ENCODE results near the gene ZFP36L1. TPM values are rescaled to one million over a fixed set of nuclear protein-coding genes. Genes with fewer than 3 reads are reported as not detected.
A peak's percentile ranks its signal among the peaks of the same experiment; 100 is the strongest.

Gene ZFP36L1
- total RNA-seq, 5 donors from 2014 or later (not counting 1 experiment from before 2014, with no cell fraction given): 123 to 253 (median 233) TPM

DNA sequence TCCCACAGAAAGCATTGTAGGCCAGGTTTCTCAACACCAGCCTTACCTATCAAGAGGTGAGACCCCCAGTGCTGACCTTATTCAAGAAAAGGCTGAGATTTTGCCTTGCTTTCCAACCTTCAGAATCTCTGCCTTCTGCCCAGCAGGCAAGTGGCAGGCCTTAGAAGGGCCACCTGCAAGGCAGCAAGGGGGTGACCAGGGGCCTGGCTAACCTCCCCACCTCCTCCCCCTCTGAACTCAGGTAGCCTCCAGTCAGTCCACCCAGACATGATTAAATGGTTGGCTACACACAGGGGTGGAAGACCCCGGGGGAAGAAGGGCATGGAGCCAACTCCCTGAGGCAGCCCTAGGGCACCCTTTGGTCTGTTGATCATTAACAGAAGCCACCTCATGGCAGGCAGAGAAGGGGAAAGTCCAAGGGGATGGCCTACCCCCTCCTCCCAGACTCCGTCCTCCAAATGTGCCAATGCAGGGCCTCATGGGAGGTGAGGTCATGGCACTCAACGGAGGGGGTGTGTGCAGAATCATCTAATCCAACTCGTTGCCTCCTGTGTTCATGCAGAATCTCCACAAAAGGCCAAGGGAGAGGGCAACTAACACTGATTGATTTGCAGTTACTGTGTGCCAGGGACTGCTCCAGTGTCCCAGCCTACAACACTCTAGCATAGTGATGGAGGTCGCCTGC is 8.5 kb downstream of the ZFP36L1 start:
- no peak overlapping the region for H3K4me3 ChIP-seq (ENCODE audit: control insufficient read depth in 1 of 2, extremely low read depth in 1 of 2, low read length in 1 of 2)
- H3K36me3 Mint-ChIP-seq: peaks cover 18% of the 10 kb centered on the region
- ChIA-PET POLR2A (interaction anchor here (0.8 to 1.2 kb wide), 3 partner anchors 10 to 102 kb away, joined by 4 to 6 read pairs (median 5); no protein-coding TSS in a partner anchor), CTCF (interaction anchor here in 1 of 2 donors (0.7 to 7.9 kb wide), 2 partner anchors 65 to 535 kb away, joined by 3 to 52 read pairs; no protein-coding TSS in a partner anchor)
- H3K36me3 ChIP-seq (ENCODE audit: control insufficient read depth in 2 of 2, extremely low read depth in 1 of 2, insufficient read depth in 1 of 2, low read length in 1 of 2): peaks cover 3 to 19% of the 10 kb centered on the region in 2 donors
- WGBS (ENCODE audit: insufficient coverage): 82% methylated on average over 3 of the region's 5 CpGs
- no peaks in the 10 kb centered on the region for H3K9me3 Mint-ChIP-seq
- H3K9me3 ChIP-seq: no peaks in the 10 kb centered on the region
- peak overlapping the region; percentile 93 to 99 for H3K27ac Mint-ChIP-seq
- H3K4me1 ChIP-seq (ENCODE audit: control insufficient read depth in 1 of 2, extremely low read depth in 1 of 2, insufficient read depth in 2 of 2, low read length in 2 of 2): peaks cover 60 to 83% of the 10 kb centered on the region in 2 experiments
- H3K4me1 Mint-ChIP-seq: peaks cover 94 to 96% (median 94%) of the 10 kb centered on the region in 3 donors
- ATAC-seq (replicated peaks in 1 of 4) (no peak), DNase-seq (peak in 1 of 35 experiments; percentile 39)
- no peak overlapping the region for H3K4me3 Mint-ChIP-seq
- H3K27ac ChIP-seq (ENCODE audit: low read length): peak overlapping the region; percentile 6
- H3K27me3 ChIP-seq (replicated peaks in 1 of 2; ENCODE audit: control insufficient read depth in 2 of 2, extremely low read depth in 1 of 2, insufficient read depth in 2 of 2, low read length in 1 of 2): no peaks in the 10 kb centered on the region
- no peaks in the 10 kb centered on the region for H3K27me3 Mint-ChIP-seq

DNA sequence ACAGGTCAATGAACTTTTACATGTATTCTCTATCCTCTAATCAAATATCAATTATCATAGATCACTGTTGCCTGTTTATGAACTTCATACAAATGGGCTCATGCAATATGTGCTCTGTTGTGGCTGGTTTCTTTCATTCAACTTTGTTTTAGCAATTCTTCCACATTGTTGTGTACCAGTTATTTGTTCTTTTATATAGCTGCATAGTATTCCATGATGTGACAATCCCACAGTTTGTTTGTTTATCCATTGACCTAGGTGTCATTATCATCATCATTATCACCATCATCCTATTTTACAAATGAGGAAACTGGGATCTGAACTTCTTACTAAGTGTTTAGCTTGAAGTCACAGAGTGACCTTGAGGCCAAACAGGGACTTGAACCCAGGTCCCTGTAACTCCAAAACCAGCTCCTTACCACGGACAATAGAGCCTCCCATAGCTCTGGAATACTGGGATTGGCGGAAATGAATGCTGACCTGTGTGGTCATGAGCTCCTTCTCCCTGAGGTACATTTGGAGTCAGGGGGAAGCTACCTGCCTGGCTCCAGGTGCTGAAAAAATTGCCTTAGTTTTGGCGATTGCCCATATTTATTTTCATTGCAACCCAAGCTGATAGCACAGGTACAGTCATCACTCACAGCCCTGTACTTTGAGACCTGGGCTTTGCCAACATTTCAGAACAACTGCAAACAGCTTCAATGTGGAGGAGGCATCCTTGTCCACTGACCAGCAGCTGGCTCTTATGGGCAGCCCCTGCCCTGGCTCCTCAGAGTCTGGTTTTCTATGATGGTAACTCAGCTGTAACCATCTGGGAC is 9.2 kb downstream of the ZFP36L1 start:
- H3K27me3 Mint-ChIP-seq: no peaks in the 10 kb centered on the region
- ATAC-seq (replicated peaks in 1 of 4) (no peak), DNase-seq (no peak)
- WGBS (ENCODE audit: insufficient coverage): 95% methylated on average over 2 of the region's 3 CpGs
- POLR2A ChIA-PET: interaction anchor here (0.6 to 1.2 kb wide), 4 partner anchors 8 to 101 kb away, joined by 4 to 11 read pairs (median 6); no protein-coding TSS in a partner anchor
- peaks cover 65 to 86% of the 10 kb centered on the region in 2 experiments for H3K4me1 ChIP-seq (ENCODE audit: control insufficient read depth in 1 of 2, extremely low read depth in 1 of 2, insufficient read depth in 2 of 2, low read length in 2 of 2)
- peaks cover 94 to 96% (median 94%) of the 10 kb centered on the region in 3 donors for H3K4me1 Mint-ChIP-seq
- no peak overlapping the region for H3K4me3 ChIP-seq (ENCODE audit: control insufficient read depth in 1 of 2, extremely low read depth in 1 of 2, low read length in 1 of 2)
- H3K4me3 Mint-ChIP-seq: no peak overlapping the region
- peak overlapping the region; percentile 6 for H3K27ac ChIP-seq (ENCODE audit: low read length)
- H3K9me3 ChIP-seq: no peaks in the 10 kb centered on the region
- peaks cover 3 to 15% of the 10 kb centered on the region in 2 donors for H3K36me3 ChIP-seq (ENCODE audit: control insufficient read depth in 2 of 2, extremely low read depth in 1 of 2, insufficient read depth in 1 of 2, low read length in 1 of 2)
- CTCF ChIA-PET: interaction anchor here in 1 of 2 donors (0.7 to 7.9 kb wide), 2 partner anchors 64 to 534 kb away, joined by 3 to 52 read pairs; no protein-coding TSS in a partner anchor
- H3K36me3 Mint-ChIP-seq: peaks cover 10% of the 10 kb centered on the region
- H3K27ac Mint-ChIP-seq: peak overlapping the region; percentile 91 to 99
- H3K9me3 Mint-ChIP-seq: no peaks in the 10 kb centered on the region
- H3K27me3 ChIP-seq (replicated peaks in 1 of 2; ENCODE audit: control insufficient read depth in 2 of 2, extremely low read depth in 1 of 2, insufficient read depth in 2 of 2, low read length in 1 of 2): no peaks in the 10 kb centered on the region

DNA sequence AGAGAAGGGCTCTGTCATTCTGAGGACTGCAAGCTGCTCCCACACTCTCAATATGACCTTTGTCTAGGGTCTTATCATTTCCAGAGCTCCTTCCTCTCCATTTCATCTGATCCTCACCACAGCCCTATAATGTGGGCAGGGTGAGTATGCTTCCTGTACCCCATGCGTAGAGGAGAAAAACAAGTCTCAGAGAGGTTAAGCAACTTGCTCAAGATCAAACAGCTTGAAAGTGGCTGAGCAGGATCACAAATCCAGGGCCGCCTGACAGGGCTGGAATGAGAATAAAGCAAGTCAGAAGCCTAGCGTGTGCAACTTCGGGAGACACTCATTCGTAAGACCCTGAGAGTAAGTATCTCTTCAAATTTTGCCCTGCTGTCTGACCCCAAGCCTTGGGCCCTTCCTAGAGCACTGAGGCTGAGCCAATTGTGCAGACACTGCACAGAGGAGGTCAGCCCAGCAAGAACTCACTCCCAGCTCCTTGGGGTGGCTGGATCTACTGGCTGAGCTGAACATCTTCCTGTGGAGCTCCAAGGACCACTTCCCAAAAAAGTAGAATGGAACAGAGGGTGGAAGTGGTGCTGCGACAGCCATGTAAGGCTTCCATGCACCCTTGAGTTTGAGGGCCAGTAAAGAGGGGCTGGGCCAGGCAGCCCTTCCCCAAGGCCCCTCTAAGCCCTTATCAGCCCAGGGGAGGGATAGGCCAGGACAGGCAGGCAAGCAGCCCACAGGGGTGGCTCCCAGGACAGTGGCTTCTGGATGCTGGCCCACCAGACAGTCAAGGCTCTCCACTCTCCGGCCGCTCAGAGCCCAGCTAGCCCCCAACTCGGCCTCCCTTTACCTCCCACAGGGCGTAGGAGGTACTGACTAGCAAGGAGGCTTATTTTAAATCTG is 10.5 kb downstream of the ZFP36L1 start:
- Mint-ChIP-seq H3K36me3 (peaks cover 5% of the 10 kb centered on the region), H3K4me1 (peaks cover 95 to 97% (median 96%) of the 10 kb centered on the region in 3 donors), H3K4me3 (peak overlapping the region; percentile 70 to 80 (median 76)), H3K27ac (peak overlapping the region; percentile 91 to 99), H3K27me3 (no peaks in the 10 kb centered on the region), H3K9me3 (no peaks in the 10 kb centered on the region)
- Histone ChIP-seq H3K27me3 (replicated peaks in 1 of 2; ENCODE audit: control insufficient read depth in 2 of 2, extremely low read depth in 1 of 2, insufficient read depth in 2 of 2, low read length in 1 of 2) (no peaks in the 10 kb centered on the region), H3K4me3 (ENCODE audit: control insufficient read depth in 1 of 2, extremely low read depth in 1 of 2, low read length in 1 of 2) (peak overlapping the region in 1 of 2 donors; percentile 34), H3K9me3 (no peaks in the 10 kb centered on the region), H3K4me1 (ENCODE audit: control insufficient read depth in 1 of 2, extremely low read depth in 1 of 2, insufficient read depth in 2 of 2, low read length in 2 of 2) (peaks cover 54 to 81% of the 10 kb centered on the region in 2 experiments), H3K27ac (ENCODE audit: low read length) (peak overlapping the region; percentile 71), H3K36me3 (ENCODE audit: control insufficient read depth in 2 of 2, extremely low read depth in 1 of 2, insufficient read depth in 1 of 2, low read length in 1 of 2) (peaks cover 3 to 9% of the 10 kb centered on the region in 2 donors)
- WGBS (ENCODE audit: insufficient coverage): 22% methylated on average over 4 of the region's 10 CpGs
- DNase-seq (peak in 23 of 35 experiments; percentile 33 to 79 (median 54)), ATAC-seq (replicated peaks in 1 of 4) (peak; percentile 36 to 66 (median 53))
- POLR2A ChIA-PET: interaction anchor here (0.6 to 2.9 kb wide), 6 partner anchors 11 to 275 kb away, joined by 3 to 16 read pairs (median 6); partner anchors contain the start of gene ZFP36L1 (in 1 of the 2)
- CTCF ChIA-PET: interaction anchor here (0.7 to 1.9 kb wide), 5 partner anchors 25 to 377 kb away, joined by 3 to 5 read pairs (median 3); no protein-coding TSS in a partner anchor

DNA sequence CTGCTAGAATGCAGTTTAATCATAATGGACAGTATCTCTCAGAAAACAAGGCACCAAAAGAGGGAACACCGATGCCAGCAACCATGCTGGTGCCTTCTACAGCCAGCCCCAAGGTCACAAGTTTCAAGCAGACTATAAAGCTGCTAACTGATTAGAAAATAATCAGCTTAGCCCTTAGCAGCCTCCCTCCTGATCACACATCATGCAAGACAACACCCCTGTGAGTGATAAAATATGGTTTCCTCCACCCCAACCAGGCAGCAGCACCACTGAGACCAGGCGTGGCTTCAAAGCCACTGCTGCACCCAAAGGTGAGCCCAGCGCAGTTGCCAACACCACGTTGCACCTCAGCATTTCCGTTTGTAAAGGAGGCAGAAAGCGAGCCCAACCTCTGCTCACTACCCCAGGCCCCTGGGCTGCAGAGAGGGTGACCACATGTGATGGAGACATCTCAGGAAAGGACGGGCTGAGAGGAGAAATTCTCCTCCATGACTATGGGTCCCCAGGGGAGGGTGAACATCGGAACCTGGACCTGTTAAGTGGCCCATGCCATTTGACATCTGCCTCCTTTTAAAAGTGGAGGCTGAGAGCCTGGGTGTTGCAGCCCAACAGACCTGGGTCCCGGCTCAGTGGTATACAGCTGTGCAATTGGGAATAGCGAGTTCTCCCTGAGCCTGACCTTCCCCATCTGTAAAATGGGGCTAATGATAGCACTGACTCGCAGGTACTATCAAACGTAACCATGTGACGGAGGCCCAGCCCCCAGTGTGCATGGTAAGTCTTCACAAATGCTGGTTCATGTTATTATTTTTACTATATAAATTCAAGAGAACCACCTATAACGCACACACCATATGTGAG is 11.5 kb downstream of the ZFP36L1 start:
- Mint-ChIP-seq H3K9me3 (no peaks in the 10 kb centered on the region), H3K27ac (peak overlapping the region; percentile 92 to 99), H3K27me3 (no peaks in the 10 kb centered on the region), H3K4me1 (peaks cover 87 to 92% (median 89%) of the 10 kb centered on the region in 3 donors), H3K36me3 (no peaks in the 10 kb centered on the region), H3K4me3 (peak overlapping the region; percentile 70 to 80 (median 76))
- peak overlapping the region; percentile 71 for H3K27ac ChIP-seq (ENCODE audit: low read length)
- no peaks in the 10 kb centered on the region for H3K36me3 ChIP-seq (ENCODE audit: control insufficient read depth in 2 of 2, extremely low read depth in 1 of 2, insufficient read depth in 1 of 2, low read length in 1 of 2)
- peaks cover 46 to 72% of the 10 kb centered on the region in 2 experiments for H3K4me1 ChIP-seq (ENCODE audit: control insufficient read depth in 1 of 2, extremely low read depth in 1 of 2, insufficient read depth in 2 of 2, low read length in 2 of 2)
- peak; percentile 50 to 84 (median 66) for DNase-seq
- WGBS (ENCODE audit: insufficient coverage): 7% methylated on average over 4 of the region's 14 CpGs
- peak overlapping the region; percentile 34 to 46 for H3K4me3 ChIP-seq (ENCODE audit: control insufficient read depth in 1 of 2, extremely low read depth in 1 of 2, low read length in 1 of 2)
- H3K27me3 ChIP-seq (replicated peaks in 1 of 2; ENCODE audit: control insufficient read depth in 2 of 2, extremely low read depth in 1 of 2, insufficient read depth in 2 of 2, low read length in 1 of 2): no peaks in the 10 kb centered on the region
- peak; percentile 49 to 68 (median 65) for ATAC-seq (replicated peaks in 1 of 4)
- ChIA-PET CTCF (interaction anchor here (0.7 to 2.0 kb wide), 10 partner anchors 8 to 297 kb away, joined by 3 to 6 read pairs (median 4); partner anchors contain the start of gene ZFP36L1 (in 1 of the 2)), POLR2A (interaction anchor here (0.5 to 2.9 kb wide), 10 partner anchors 8 to 148 kb away, joined by 3 to 16 read pairs (median 4); partner anchors contain the start of gene ZFP36L1 (in 1 of the 2))
- H3K9me3 ChIP-seq: no peaks in the 10 kb centered on the region
